MCF 10A (cell line): ENCODE results near the gene PNPLA2. TPM values are rescaled to one million over a fixed set of nuclear protein-coding genes. Genes with fewer than 3 reads are reported as not detected.

ENCODE experiments used
- BruUV-seq: library from RNA; stranded (reverse); fragments of 400-500 nt; replicated peaks from 2 replicates; lab custom pipeline; 2021; lab: Mats Ljungman, UMichigan
- CTCF ChIA-PET: fragments of 300-600 bp; sonication (Branson Sonifier 250); formaldehyde crosslinking; extraction: SDS; loops from one replicate; lab custom pipeline; 2021; ENCODE audit warnings: antibody characterized with exemption, inconsistent platforms; lab: Yijun Ruan, JAX
- POLR2A ChIA-PET: fragments of 300-600, 350-650 bp; sonication (Branson Sonifier 250); formaldehyde crosslinking; extraction: SDS; loops from one replicate; lab custom pipeline; 2020; ENCODE audit warnings: antibody characterized with exemption, inconsistent platforms; lab: Yijun Ruan, JAX
- DNase-seq: peaks from one replicate; pipeline ENCODE4 v3.0.0-alpha.2; 2018; ENCODE audit not compliant: unreplicated experiment
- H3K27ac Mint-ChIP-seq: one replicate; pipeline ENCODE4 v1.8.0; 2022; ENCODE audit warnings: mild to moderate bottlenecking, low read depth, mixed read lengths; ENCODE audit not compliant: unreplicated experiment
- H3K27me3 Mint-ChIP-seq: one replicate; pipeline ENCODE4 v1.8.0; 2022; ENCODE audit warnings: mixed read lengths; ENCODE audit not compliant: insufficient read depth, unreplicated experiment
- H3K36me3 Mint-ChIP-seq: one replicate; pipeline ENCODE4 v1.8.0; 2022; ENCODE audit warnings: mild to moderate bottlenecking, moderate library complexity, mixed read lengths; ENCODE audit not compliant: insufficient read depth, unreplicated experiment
- H3K4me1 Mint-ChIP-seq: one replicate; pipeline ENCODE4 v1.8.0; 2022; ENCODE audit warnings: mixed read lengths; ENCODE audit not compliant: insufficient read depth, unreplicated experiment
- H3K4me3 Mint-ChIP-seq: one replicate; pipeline ENCODE4 v1.8.0; 2022; ENCODE audit warnings: mild to moderate bottlenecking, moderate library complexity, mixed read lengths; ENCODE audit not compliant: unreplicated experiment
- H3K9me3 Mint-ChIP-seq: one replicate; pipeline ENCODE4 v1.8.0; 2022; ENCODE audit warnings: mixed read lengths; ENCODE audit not compliant: unreplicated experiment
- CTCF ChIP-seq: fragments of 200-600 bp; IDR thresholded peaks from one replicate; pipeline ENCODE4 v1.8.0; 2022; ENCODE audit warnings: antibody characterized with exemption, mild to moderate bottlenecking; ENCODE audit not compliant: unreplicated experiment
- intact Hi-C: fragments of 100-400 bp; cut with micrococcal nuclease; formaldehyde crosslinking; loops from 2 replicates; pipeline ENCODE4 v1.14.1; 2022
- total RNA-seq: library from RNA; stranded (reverse); gene quantifications from 2 replicates; pipeline ENCODE4 v1.2.3, GENCODE V29; 2022

Gene PNPLA2
- total RNA-seq, 1 experiment from 2014 or later, result 112 TPM

GRCh38 chr11:800473-800872, 18.2 kb upstream of the PNPLA2 start:
- TF ChIP-seq CTCF, result no peak
- H3K4me3 Mint-ChIP-seq, result no peak overlapping the region
- peaks cover 31% of the 10 kb centered on the region for H3K36me3 Mint-ChIP-seq
- BruUV-seq, result no TSS peak
- POLR2A ChIA-PET, result interaction anchor here (0.9 to 1.4 kb wide), 2 partner anchors 9 to 14 kb away, joined by 4 to 6 read pairs; partner anchors contain the start of gene RPLP2
- CTCF ChIA-PET, result no interaction called here
- intact Hi-C loops, result no loop called here
- no peak for DNase-seq
- no peaks in the 10 kb centered on the region for H3K9me3 Mint-ChIP-seq
- H3K27ac Mint-ChIP-seq, result no peak overlapping the region
- no peaks in the 10 kb centered on the region for H3K27me3 Mint-ChIP-seq
- H3K4me1 Mint-ChIP-seq, result no peaks in the 10 kb centered on the region

- POLR2A ChIA-PET, result interaction anchor here (0.9 to 1.4 kb wide), 2 partner anchors 8 to 15 kb away, joined by 4 to 6 read pairs; partner anchors contain the start of gene RPLP2
- DNase-seq, result no peak
- Mint-ChIP-seq H3K27me3 (no peaks in the 10 kb centered on the region), H3K9me3 (no peaks in the 10 kb centered on the region), H3K4me3 (no peak overlapping the region), H3K4me1 (no peaks in the 10 kb centered on the region), H3K27ac (no peak overlapping the region), H3K36me3 (peaks cover 35% of the 10 kb centered on the region)
- CTCF ChIA-PET, result interaction anchor here (1.1 kb wide), 1 partner anchor 282 kb away, joined by 3 read pairs; no protein-coding TSS in a partner anchor
- no TSS peak for BruUV-seq
- no peak for TF ChIP-seq CTCF
- intact Hi-C loops, result no loop called here
Observed at GRCh38 chr11:801097-801780, 17.5 kb upstream of the PNPLA2 start.

GRCh38 chr11:802018-802617, 16.6 kb upstream of the PNPLA2 start:
- no peak for DNase-seq
- ChIA-PET CTCF (interaction anchor here (1.1 kb wide), 1 partner anchor 283 kb away, joined by 3 read pairs; no protein-coding TSS in a partner anchor), POLR2A (interaction anchor here (1.2 to 8.3 kb wide), 2 partner anchors 9 to 17 kb away, joined by 4 to 149 read pairs; partner anchors contain the start of gene PNPLA2)
- peaks cover 27% of the 10 kb centered on the region for H3K36me3 Mint-ChIP-seq
- TF ChIP-seq CTCF, result no peak
- no peak overlapping the region for H3K4me3 Mint-ChIP-seq
- no peaks in the 10 kb centered on the region for H3K27me3 Mint-ChIP-seq
- H3K27ac Mint-ChIP-seq, result no peak overlapping the region
- intact Hi-C loops, result no loop called here
- BruUV-seq, result no TSS peak
- no peaks in the 10 kb centered on the region for H3K9me3 Mint-ChIP-seq
- no peaks in the 10 kb centered on the region for H3K4me1 Mint-ChIP-seq
